Fibroblast of skin of right biceps (primary cell): ENCODE results near the gene HIVEP2.

Experiments
- DNase-seq: peaks from one replicate; pipeline ENCODE4 v3.0.0-alpha.2; 2013

HIVEP2 gene

DNA sequence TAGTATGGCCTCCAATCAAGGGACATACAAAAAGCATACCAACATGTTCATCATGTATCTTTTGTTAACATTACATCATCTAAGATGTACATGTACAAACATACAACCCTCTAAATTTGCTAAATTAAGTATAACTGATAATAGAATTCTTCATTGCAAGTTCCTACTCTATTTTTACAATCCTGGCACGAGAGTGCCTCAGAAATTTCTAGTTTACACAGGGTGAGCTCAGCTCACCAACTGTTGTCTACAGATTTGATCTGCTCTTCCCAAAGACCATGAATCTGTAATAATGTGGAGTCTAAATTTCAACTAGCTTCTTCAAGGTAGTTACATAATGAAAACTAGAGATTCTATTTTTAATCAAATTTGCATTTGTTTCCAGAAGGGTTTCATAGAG, 179.7 kb downstream of the HIVEP2 start:
- no peak for DNase-seq

- peak; percentile 34 for DNase-seq
Observed at GRCh38 chr6:142764311-142764710, 180.7 kb downstream of the HIVEP2 start.

DNA sequence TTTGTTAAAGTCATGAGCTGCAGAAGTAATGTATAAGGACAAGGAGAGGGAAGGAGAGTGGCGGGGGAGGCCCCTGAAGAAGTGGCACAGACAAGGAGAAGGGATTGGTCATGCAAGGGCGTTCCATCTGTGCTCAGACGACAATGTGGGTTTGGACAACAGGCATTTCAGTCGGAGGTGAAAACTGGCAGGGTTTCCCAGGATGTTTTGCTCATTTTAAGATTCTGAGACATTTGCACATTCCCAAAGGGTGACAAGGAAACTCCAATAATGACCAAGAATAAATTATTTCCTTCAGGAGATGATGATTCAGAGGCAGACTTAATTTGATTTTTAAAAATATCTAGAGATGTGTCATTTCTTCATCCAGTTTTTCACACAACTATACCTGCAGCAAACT, 181.8 kb downstream of the HIVEP2 start:
- DNase-seq: peak; percentile 92

- no peak for DNase-seq
Observed at GRCh38 chr6:142761756-142762155, 183.2 kb downstream of the HIVEP2 start.

GRCh38 chr6:142760152-142760551, 184.8 kb downstream of the HIVEP2 start:
- DNase-seq: peak; percentile 81

- DNase-seq: no peak
Observed at GRCh38 chr6:142758629-142759025, 186.3 kb downstream of the HIVEP2 start.

DNA sequence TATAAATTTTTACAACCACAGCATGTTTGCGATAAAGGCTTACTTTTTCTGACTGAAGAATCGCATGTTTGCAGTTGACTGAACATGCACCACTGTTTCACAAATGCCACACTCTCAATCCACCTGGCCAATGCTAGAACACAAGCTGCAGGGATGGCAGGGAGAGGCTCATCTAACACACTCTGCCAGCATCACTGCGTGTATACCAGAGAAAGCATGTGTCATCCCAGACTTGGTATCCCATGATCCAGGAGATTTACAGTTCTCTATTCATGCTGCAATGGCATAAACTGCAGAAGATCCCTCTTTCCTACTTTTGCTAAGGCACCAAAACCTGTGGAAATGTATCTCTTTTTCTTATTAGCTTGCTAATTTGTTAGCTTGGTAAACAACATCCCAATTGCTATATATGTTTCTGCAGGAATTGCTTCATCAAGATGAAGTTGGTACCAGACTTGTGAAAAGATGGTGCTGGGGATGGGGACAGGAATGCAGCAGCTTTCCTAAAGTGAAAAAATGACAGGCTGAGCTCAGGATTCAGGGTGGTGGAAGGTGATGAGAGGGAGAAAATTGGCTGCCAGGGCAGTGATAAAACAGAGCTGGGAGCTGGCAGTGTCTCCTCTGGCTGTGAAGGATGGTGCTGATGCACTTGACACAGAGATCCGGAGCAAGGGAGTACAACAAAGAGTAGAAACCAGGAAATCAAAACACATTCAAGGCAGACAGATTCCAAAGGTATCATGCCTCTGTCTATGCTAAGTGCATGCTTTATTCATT, 186.9 kb downstream of the HIVEP2 start:
- no peak for DNase-seq

DNA sequence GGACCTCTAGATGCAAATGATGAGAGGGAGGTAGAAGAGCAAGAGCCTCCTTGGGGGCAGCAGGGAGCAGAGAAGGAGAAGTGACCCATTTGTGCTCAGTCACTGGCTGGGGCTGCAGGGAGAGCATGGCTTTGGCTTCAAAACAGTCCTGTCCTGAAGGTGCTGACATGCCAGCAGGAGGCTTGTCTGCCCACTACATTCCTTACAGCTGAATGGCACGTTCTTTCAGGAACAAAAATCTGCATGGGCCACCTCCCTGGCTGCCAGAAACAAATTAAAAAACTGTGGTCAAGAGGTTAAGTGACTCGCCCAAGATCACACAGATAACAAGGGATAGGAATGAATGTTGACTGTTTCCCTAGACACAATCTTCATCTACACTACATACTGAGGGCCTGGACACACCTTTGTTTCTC, 188.8 kb downstream of the HIVEP2 start:
- peak; percentile 89 for DNase-seq

- no peak for DNase-seq
Observed at GRCh38 chr6:142753196-142753595, 191.8 kb downstream of the HIVEP2 start.

DNA sequence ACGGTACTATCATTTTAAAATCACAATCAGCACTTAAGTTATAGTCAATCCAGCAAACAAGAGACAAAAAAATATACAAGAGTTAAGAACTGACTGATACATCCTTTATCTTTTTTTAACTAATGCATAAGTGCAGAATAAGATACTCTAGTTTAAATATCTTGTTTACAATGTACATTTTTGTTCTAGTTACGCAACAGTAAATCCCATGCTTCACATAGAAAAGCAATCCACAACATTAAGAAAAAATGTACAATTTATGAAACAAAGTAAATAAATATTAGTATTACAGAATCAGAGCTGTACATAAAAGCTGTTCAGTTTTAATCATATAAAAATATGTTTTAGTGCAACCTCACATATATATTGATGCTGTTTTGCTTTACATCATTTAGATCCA, 192.6 kb downstream of the HIVEP2 start:
- DNase-seq: no peak

DNA sequence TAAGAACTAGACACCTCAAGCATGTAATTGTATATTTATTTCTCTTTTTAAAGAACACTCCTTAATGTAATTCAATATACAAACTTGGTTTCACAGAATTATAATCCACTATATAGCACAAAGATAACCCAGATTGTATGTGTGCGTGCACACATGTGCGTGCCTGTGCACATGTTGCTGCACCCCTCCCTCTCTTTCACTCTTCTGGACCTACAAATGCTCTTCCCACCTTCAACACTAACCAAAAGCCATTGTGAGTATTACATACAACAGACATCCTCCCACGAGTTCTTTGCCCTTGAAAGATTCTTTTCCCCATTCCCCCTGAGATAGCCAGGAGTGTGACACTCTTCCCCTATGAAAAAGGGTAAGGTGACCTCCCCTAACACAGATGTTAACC, 193.5 kb downstream of the HIVEP2 start:
- DNase-seq: no peak

GRCh38 chr6:142750998-142751397, 194.0 kb downstream of the HIVEP2 start:
- DNase-seq: no peak

- DNase-seq: no peak
Observed at GRCh38 chr6:142749556-142749955, 195.4 kb downstream of the HIVEP2 start.

- peak; percentile 30 for DNase-seq
Observed at GRCh38 chr6:142746524-142746923, 198.5 kb downstream of the HIVEP2 start.

GRCh38 chr6:142744836-142745235, 200.1 kb downstream of the HIVEP2 start:
- peak; percentile 50 for DNase-seq

GRCh38 chr6:142740449-142740848, 204.5 kb downstream of the HIVEP2 start:
- peak; percentile 29 for DNase-seq

- no peak for DNase-seq
Observed at GRCh38 chr6:142738731-142739130, 206.2 kb downstream of the HIVEP2 start.

DNA sequence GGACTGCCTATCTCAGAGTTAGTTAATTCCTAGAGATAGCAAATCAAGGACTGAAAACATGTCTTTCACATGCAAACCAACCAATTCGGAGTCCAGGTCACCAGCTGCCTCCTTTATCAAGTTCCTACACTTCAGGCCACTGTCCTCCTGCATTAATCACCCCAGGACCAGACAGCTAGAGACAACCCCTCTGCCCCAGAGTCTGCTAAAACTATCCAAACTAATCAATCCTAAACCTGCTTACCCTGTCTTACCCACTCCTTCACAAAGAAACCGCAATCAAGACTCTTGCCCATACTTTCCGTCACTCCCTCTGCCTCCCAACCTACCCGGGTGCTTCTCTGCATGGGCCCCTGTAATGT, 207.0 kb downstream of the HIVEP2 start:
- DNase-seq: no peak

DNA sequence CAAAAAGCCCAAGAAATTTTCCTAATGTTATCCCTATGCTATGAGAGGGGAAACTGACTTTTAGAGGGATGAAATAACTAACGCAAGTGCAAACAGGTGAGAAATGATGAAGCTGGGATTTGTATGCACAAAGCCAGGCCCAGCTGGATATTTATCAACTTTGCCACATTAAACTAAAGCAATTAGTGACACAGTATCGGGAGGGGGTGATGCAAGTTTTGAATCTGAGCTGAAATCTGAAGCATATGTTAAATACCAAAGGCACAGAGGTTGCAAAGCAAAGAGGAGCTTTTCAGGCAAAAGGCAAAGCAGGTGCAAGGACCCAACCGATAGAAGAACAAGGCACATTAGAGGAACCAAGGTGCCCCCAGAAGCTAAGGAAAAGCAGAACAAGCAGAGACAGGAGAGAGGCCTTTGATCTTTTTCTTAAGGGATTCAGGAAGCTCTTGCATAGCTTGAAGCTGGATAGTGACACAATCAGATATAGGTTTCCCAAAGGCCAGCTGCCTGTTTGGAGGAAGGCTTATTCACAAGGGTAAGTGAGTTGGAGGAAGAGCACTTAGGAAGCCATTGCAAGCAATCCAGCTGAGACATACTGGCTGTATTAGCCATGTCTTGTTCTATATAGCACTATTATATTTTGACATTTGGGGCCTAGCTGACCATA, 207.5 kb downstream of the HIVEP2 start:
- peak; percentile 49 for DNase-seq

DNA sequence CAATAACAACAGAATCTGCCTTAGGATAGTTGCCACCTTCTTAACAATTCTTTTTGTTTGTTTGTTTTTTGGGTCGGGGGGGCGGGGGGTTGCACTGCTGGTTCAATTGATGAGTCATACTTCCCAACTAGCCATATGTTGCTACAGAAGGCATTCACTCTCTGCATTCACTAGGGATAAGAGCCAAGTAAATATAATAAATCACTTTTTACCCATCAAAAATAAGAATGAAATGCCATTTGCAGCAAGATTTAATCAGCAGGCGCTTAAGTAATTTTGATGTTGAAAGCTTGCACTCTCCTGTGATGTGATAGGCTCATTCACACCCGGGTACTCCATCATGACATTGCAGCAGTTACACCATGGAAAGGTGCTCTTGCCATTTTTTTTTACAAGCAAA, 209.8 kb downstream of the HIVEP2 start:
- peak; percentile 39 for DNase-seq

- no peak for DNase-seq
Observed at GRCh38 chr6:142732790-142733189, 212.2 kb downstream of the HIVEP2 start.

GRCh38 chr6:142731611-142732010, 213.4 kb downstream of the HIVEP2 start:
- no peak for DNase-seq

- no peak for DNase-seq
Observed at GRCh38 chr6:142729618-142730017, 215.4 kb downstream of the HIVEP2 start.

DNA sequence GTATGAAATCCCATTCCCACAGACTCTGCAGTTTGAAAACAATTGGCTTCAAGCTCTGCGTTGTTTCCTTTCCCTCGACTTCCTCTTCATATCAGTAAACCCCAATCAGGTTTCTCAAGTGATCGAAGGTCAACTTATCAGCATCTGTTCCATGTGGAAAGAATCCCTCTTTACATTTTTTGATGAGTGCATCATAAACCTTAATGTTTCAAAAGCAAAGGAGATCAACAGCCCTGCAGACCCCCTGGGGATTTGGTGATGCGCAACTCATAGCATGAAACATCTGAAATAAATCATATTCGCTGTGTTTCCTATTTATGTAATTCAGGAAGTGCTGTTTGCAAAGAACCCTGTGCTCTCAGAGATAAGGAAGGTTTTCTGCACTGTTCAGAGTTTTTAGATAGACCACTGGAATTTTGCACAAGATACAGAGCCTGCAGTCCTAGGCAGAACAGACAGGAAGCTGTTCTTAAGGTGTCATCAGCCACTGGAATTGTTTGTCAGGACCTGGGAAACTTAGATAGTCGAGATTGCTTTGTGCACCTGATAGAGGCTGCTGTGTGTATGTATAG, 216.0 kb downstream of the HIVEP2 start:
- peak; percentile 91 for DNase-seq
